ENCODE measurements around the gene PCSK9. TPM values are rescaled to one million over a fixed set of nuclear protein-coding genes. Genes with fewer than 3 reads are reported as not detected.

PCSK9 gene
- total RNA-seq, 1 experiment from 2014 or later = 0.26 TPM

DNA sequence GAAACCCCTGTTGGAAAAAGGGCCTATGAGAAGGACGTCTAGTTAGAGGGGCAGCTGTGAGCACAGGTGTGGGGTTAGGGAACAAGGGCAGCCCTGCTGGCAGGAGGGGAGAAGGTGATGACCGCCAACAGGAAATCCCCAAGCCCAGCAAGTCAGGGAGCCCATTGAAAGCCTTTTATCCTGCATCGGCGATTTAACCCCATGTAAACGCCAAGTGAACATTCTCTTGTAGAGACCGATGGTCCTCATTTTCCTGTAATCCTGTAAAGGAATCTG lies 41.7 kb upstream of the PCSK9 start:
- Histone ChIP-seq H3K9me3 (ENCODE audit: control insufficient read depth, insufficient read depth, low read depth, low read length) (no peaks in the 10 kb centered on the region), H3K4me3 (ENCODE audit: low read depth in 2 of 2, low read length in 2 of 2) (no peak overlapping the region), H3K27me3 (ENCODE audit: control insufficient read depth, insufficient read depth, low read length) (no peaks in the 10 kb centered on the region), H3K36me3 (ENCODE audit: control insufficient read depth, insufficient read depth, low read length) (no peaks in the 10 kb centered on the region), H3K4me1 (ENCODE audit: control insufficient read depth, insufficient read depth, low read length) (no peaks in the 10 kb centered on the region), H3K27ac (ENCODE audit: low read length) (no peak overlapping the region)
- ATAC-seq (no peak), DNase-seq (ENCODE audit: low read depth, low spot score) (no peak)
- intact Hi-C loops (cut with micrococcal nuclease; ENCODE audit: unreplicated experiment) (no loop called here), in situ Hi-C loops (cut with HindIII; ENCODE audit: low pct_unique_long_range_greater_than_20kb, low sequenced_read_pairs) (no loop called here)
- TF ChIP-seq, protein P1, sequence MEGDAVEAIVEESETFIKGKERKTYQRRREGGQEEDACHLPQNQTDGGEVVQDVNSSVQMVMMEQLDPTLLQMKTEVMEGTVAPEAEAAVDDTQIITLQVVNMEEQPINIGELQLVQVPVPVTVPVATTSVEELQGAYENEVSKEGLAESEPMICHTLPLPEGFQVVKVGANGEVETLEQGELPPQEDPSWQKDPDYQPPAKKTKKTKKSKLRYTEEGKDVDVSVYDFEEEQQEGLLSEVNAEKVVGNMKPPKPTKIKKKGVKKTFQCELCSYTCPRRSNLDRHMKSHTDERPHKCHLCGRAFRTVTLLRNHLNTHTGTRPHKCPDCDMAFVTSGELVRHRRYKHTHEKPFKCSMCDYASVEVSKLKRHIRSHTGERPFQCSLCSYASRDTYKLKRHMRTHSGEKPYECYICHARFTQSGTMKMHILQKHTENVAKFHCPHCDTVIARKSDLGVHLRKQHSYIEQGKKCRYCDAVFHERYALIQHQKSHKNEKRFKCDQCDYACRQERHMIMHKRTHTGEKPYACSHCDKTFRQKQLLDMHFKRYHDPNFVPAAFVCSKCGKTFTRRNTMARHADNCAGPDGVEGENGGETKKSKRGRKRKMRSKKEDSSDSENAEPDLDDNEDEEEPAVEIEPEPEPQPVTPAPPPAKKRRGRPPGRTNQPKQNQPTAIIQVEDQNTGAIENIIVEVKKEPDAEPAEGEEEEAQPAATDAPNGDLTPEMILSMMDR (IDR thresholded peaks at IDR 0.05) = no peak
- TF ChIP-seq SIN3A (IDR thresholded peaks at IDR 0.05; ENCODE audit: borderline replicate concordance, insufficient read depth, low read depth, low read length) = no peak
- TF ChIP-seq REST (IDR thresholded peaks at IDR 0.05; ENCODE audit: insufficient read depth in 1 of 2, low read depth in 2 of 2, low read length in 1 of 2) = no peak
- no peak for TF ChIP-seq TCF7L2 (IDR thresholded peaks at IDR 0.05; ENCODE audit: low read depth, low read length)
- no peak for TF ChIP-seq POLR2AphosphoS5 (IDR thresholded peaks at IDR 0.05; ENCODE audit: low read depth, low read length)
- no TSS peak for BruUV-seq (replicated peaks)
- POLR2A ChIA-PET = no interaction called here
- CTCF ChIA-PET = interaction anchor here (1.6 to 2.8 kb wide), 2 partner anchors 24 to 52 kb away, joined by 9 to 19 read pairs; no protein-coding TSS in a partner anchor

GRCh38 chr1:54998100-54998499 lies 41.2 kb upstream of the PCSK9 start:
- no TSS peak for BruUV-seq (replicated peaks)
- no peaks in the 10 kb centered on the region for H3K4me1 ChIP-seq (ENCODE audit: control insufficient read depth, insufficient read depth, low read length)
- ChIA-PET POLR2A (no interaction called here), CTCF (interaction anchor here (1.4 kb wide), 1 partner anchor 52 kb away, joined by 3 read pairs; no protein-coding TSS in a partner anchor)
- H3K27me3 ChIP-seq (ENCODE audit: control insufficient read depth, insufficient read depth, low read length) = no peaks in the 10 kb centered on the region
- intact Hi-C loops (cut with micrococcal nuclease; ENCODE audit: unreplicated experiment) (no loop called here), in situ Hi-C loops (cut with HindIII; ENCODE audit: low pct_unique_long_range_greater_than_20kb, low sequenced_read_pairs) (no loop called here)
- ATAC-seq (no peak), DNase-seq (ENCODE audit: low read depth, low spot score) (no peak)
- no peaks in the 10 kb centered on the region for H3K9me3 ChIP-seq (ENCODE audit: control insufficient read depth, insufficient read depth, low read depth, low read length)
- TF ChIP-seq REST (IDR thresholded peaks at IDR 0.05; ENCODE audit: insufficient read depth in 1 of 2, low read depth in 2 of 2, low read length in 1 of 2) = no peak
- no peak for TF ChIP-seq POLR2AphosphoS5 (IDR thresholded peaks at IDR 0.05; ENCODE audit: low read depth, low read length)
- TF ChIP-seq TCF7L2 (IDR thresholded peaks at IDR 0.05; ENCODE audit: low read depth, low read length) = no peak
- no peak for TF ChIP-seq SIN3A (IDR thresholded peaks at IDR 0.05; ENCODE audit: borderline replicate concordance, insufficient read depth, low read depth, low read length)
- TF ChIP-seq, protein P1 (IDR thresholded peaks at IDR 0.05) = no peak
- H3K4me3 ChIP-seq (ENCODE audit: low read depth in 2 of 2, low read length in 2 of 2) = no peak overlapping the region
- no peak overlapping the region for H3K27ac ChIP-seq (ENCODE audit: low read length)
- H3K36me3 ChIP-seq (ENCODE audit: control insufficient read depth, insufficient read depth, low read length) = no peaks in the 10 kb centered on the region

Measured in Panc1 (cell line).